ENCODE data around the gene TEX26. TPM values are rescaled to one million over a fixed set of nuclear protein-coding genes. Genes with fewer than 3 reads are reported as not detected.

TEX26 gene
- total and polyA plus RNA-seq, 3 experiments from 2014 or later: not detected

DNA sequence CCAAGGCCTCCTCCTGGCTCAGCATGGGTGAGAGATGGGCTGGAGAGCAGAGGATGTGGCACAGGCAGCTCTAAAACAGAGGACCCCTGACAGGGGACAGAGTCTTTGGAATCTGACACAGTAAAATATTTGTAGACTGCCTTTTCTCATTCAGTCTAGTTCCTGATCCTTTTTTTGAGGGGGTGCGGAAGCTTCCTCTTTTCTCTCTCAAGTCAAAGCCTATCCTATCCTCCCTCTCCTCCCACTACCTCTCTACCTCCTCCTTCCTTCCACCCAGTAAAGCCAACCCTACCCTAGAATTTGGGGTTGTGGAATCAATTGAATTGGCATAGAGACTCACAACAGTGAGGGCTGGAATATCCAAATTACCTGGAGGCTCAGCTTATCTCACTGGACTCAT, 82.0 kb downstream of the TEX26 start:
- no peak overlapping the region for H3K27ac ChIP-seq (ENCODE audit: low read depth, low read length)
- H3K9me3 ChIP-seq (ENCODE audit: low read length): no peaks in the 10 kb centered on the region
- H3K4me1 ChIP-seq (ENCODE audit: insufficient read depth, low read length): no peaks in the 10 kb centered on the region
- no peaks in the 10 kb centered on the region for H3K36me3 ChIP-seq (ENCODE audit: insufficient read depth, low read length)
- Mint-ChIP-seq H3K36me3 (peaks cover 0 to 4% (median 0%) of the 10 kb centered on the region in 3 donors), H3K4me3 (no peak overlapping the region), H3K27ac (no peak overlapping the region), H3K4me1 (no peaks in the 10 kb centered on the region), H3K27me3 (peaks cover 27 to 37% of the 10 kb centered on the region in 2 donors), H3K9me3 (no peaks in the 10 kb centered on the region)
- peaks cover 6% of the 10 kb centered on the region for H3K27me3 ChIP-seq (ENCODE audit: insufficient read depth, low read length, poor library complexity, severe bottlenecking)
- ChIA-PET CTCF (interaction anchor here (1.0 to 2.1 kb wide), 3 partner anchors 11 to 26 kb away, joined by 3 to 5 read pairs (median 3); no protein-coding TSS in a partner anchor), POLR2A (no interaction called here)
- DNase-seq: no peak
- no peak overlapping the region for H3K4me3 ChIP-seq (ENCODE audit: low read length)

DNA sequence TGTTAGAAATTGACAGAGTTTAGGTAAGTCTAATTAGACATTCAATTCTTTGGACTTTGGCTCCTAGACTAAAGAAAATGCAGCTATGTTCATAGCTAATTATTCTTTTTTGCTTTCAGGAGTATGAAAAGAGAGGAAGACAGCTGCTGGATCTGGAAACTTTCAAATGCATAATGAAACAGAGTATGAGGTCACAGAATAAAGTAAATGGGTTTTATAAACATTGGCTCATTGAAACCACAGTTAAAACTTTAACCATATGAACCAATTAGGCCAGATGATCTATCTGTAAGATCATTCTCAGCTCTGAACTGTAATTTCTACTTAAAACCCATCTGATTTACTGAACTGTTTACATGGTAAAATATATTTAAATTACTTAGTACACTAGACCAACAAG, 82.7 kb downstream of the TEX26 start:
- CTCF ChIA-PET: interaction anchor here (1.0 to 2.1 kb wide), 3 partner anchors 10 to 25 kb away, joined by 3 to 5 read pairs (median 3); no protein-coding TSS in a partner anchor
- peaks cover 6% of the 10 kb centered on the region for H3K27me3 ChIP-seq (ENCODE audit: insufficient read depth, low read length, poor library complexity, severe bottlenecking)
- no peaks in the 10 kb centered on the region for H3K36me3 ChIP-seq (ENCODE audit: insufficient read depth, low read length)
- peaks cover 30 to 33% of the 10 kb centered on the region in 2 donors for H3K27me3 Mint-ChIP-seq
- no peak for DNase-seq
- H3K4me3 ChIP-seq (ENCODE audit: low read length): no peak overlapping the region
- POLR2A ChIA-PET: no interaction called here
- no peaks in the 10 kb centered on the region for H3K4me1 Mint-ChIP-seq
- no peaks in the 10 kb centered on the region for H3K9me3 ChIP-seq (ENCODE audit: low read length)
- no peaks in the 10 kb centered on the region for H3K4me1 ChIP-seq (ENCODE audit: insufficient read depth, low read length)
- H3K4me3 Mint-ChIP-seq: no peak overlapping the region
- no peaks in the 10 kb centered on the region for H3K9me3 Mint-ChIP-seq
- H3K27ac ChIP-seq (ENCODE audit: low read depth, low read length): no peak overlapping the region
- H3K36me3 Mint-ChIP-seq: peaks cover 0 to 4% (median 0%) of the 10 kb centered on the region in 3 donors
- H3K27ac Mint-ChIP-seq: no peak overlapping the region

DNA sequence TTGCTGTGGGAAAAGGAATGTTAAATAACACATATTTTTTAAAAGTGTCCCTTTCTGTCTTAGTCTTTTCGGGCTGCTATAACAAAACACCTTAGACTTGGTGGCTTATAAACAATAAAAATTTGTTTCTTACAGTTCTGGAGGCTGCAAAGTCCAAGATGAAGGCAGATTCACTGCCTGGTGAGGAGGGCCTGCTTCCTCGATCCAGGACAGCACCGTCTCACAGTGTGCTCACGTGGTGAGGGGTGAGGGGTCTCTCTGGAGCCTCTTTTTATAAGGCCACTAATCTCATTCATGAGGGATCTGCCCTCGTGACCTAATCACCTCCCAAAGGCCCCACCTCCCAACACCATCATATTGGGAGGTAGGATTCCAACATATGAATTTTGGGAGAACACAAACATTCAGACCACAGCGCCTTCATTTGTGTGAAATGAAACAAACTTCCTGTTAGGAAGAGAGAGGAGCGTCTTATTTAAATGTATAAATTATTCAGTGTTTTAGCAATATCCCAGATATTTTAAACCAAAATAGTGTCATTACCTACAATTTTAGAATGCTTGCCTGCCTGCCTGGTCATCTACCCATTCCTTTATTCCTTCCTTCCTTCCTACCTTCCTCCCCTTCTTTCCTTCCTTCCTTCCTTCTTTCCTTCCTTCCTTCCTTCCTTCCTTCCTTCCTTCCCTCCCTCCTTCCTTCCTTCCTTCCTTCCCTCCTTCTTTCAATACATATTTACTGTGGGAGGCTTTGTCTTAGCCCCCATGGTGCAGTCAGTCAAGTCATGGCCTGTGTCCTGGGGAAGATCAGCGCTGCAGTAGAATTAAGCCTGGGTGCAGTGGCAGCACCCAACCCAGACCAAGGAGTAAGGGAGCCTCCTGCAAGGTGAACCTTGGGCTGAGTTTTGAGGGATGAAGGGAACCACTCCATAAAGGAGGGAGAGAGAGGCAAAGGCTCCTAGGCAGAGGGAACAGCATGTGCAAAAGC, 84.2 kb downstream of the TEX26 start:
- Mint-ChIP-seq H3K4me1 (no peaks in the 10 kb centered on the region), H3K27ac (no peak overlapping the region), H3K9me3 (no peaks in the 10 kb centered on the region), H3K36me3 (peaks cover 0 to 4% (median 0%) of the 10 kb centered on the region in 3 donors), H3K27me3 (peaks cover 30 to 38% of the 10 kb centered on the region in 2 donors), H3K4me3 (no peak overlapping the region)
- CTCF ChIA-PET: interaction anchor here (0.7 kb wide), 1 partner anchor 627 kb away, joined by 3 read pairs; no protein-coding TSS in a partner anchor
- DNase-seq: no peak
- Histone ChIP-seq H3K27ac (ENCODE audit: low read depth, low read length) (no peak overlapping the region), H3K4me1 (ENCODE audit: insufficient read depth, low read length) (no peaks in the 10 kb centered on the region), H3K4me3 (ENCODE audit: low read length) (no peak overlapping the region), H3K27me3 (ENCODE audit: insufficient read depth, low read length, poor library complexity, severe bottlenecking) (peaks cover 6% of the 10 kb centered on the region), H3K36me3 (ENCODE audit: insufficient read depth, low read length) (no peaks in the 10 kb centered on the region), H3K9me3 (ENCODE audit: low read length) (no peaks in the 10 kb centered on the region)
- POLR2A ChIA-PET: no interaction called here

DNA sequence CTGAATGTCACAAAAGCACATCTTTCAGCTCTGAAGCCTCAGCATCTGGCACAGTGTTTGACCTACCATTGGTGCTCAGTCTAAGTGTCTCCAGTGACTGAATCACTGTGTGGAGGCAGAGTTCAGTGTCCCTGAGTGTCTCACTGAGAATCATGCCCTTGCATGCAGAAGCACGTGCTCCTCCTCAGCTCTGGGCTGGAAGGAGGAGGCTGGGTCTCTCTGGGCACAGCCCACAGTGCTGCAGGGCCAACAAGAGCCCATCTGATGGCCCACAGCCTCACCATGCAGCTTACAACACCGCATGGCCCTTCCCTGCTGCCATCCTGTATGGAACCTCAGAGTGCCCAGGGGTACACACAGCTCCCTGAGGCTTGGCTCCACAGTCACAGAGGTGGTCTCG, 86.1 kb downstream of the TEX26 start:
- no peaks in the 10 kb centered on the region for H3K4me1 Mint-ChIP-seq
- H3K27ac Mint-ChIP-seq: no peak overlapping the region
- DNase-seq: no peak
- Histone ChIP-seq H3K27ac (ENCODE audit: low read depth, low read length) (no peak overlapping the region), H3K4me1 (ENCODE audit: insufficient read depth, low read length) (no peaks in the 10 kb centered on the region), H3K36me3 (ENCODE audit: insufficient read depth, low read length) (no peaks in the 10 kb centered on the region), H3K4me3 (ENCODE audit: low read length) (no peak overlapping the region), H3K27me3 (ENCODE audit: insufficient read depth, low read length, poor library complexity, severe bottlenecking) (peaks cover 6% of the 10 kb centered on the region), H3K9me3 (ENCODE audit: low read length) (no peaks in the 10 kb centered on the region)
- CTCF ChIA-PET: no interaction called here
- H3K27me3 Mint-ChIP-seq: peaks cover 25 to 38% of the 10 kb centered on the region in 2 donors
- H3K36me3 Mint-ChIP-seq: peaks cover 0 to 4% (median 0%) of the 10 kb centered on the region in 3 donors
- no peaks in the 10 kb centered on the region for H3K9me3 Mint-ChIP-seq
- no peak overlapping the region for H3K4me3 Mint-ChIP-seq
- POLR2A ChIA-PET: no interaction called here

DNA sequence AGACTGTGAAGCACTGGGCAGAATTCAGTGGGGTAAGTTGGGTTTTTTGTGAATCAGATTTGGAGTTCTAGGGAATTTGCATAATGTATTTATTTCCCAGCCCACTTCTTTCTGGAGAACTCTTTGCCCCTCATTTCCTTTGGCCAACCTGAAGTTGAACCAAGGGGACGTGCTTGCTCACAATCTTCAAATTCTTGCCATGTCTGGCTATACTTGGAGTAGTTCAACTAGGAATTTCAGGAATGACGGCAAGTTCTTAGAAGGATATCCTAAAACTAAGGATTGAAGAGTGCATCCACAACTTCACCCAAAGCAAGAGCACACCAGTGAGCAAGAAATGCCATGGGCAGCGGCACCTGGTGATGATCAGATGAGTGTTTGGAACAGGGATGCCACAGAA, 88.5 kb downstream of the TEX26 start:
- Mint-ChIP-seq H3K9me3 (no peaks in the 10 kb centered on the region), H3K4me3 (no peak overlapping the region), H3K27ac (no peak overlapping the region), H3K27me3 (peaks cover 16 to 29% of the 10 kb centered on the region in 2 donors), H3K4me1 (no peaks in the 10 kb centered on the region), H3K36me3 (peaks cover 0 to 4% (median 0%) of the 10 kb centered on the region in 3 donors)
- Histone ChIP-seq H3K9me3 (ENCODE audit: low read length) (no peaks in the 10 kb centered on the region), H3K4me1 (ENCODE audit: insufficient read depth, low read length) (no peaks in the 10 kb centered on the region), H3K36me3 (ENCODE audit: insufficient read depth, low read length) (no peaks in the 10 kb centered on the region), H3K27ac (ENCODE audit: low read depth, low read length) (no peak overlapping the region), H3K4me3 (ENCODE audit: low read length) (no peak overlapping the region), H3K27me3 (ENCODE audit: insufficient read depth, low read length, poor library complexity, severe bottlenecking) (no peaks in the 10 kb centered on the region)
- DNase-seq: no peak
- CTCF ChIA-PET: no interaction called here
- POLR2A ChIA-PET: no interaction called here

DNA sequence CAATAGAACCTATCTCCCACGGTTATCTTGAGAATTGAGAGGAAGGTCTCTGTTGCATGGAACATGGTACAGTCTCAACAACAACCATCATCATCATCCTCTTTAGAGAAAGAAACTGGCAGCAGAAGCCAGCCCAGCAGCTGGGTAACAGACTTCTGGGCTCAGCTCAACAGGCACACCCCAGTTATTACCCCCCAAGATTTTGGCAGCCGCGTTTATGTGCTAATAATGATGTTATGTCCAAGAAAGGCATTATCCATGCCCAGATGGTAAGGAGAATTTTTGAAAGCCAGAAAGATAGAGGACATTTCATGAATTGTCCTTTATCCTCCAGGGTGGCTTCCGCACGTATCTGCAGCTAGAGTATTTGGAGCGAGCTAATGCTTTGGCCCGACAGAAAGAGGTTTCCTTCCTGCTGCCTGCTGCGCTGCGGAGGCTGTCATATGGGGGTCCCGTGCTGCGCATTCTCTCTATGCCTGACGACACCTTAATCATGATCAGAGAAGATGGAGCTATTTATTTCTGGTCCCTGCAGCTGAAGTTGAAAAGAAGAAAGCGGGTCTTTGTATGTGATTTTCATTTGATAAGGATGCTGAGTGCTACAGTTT, 89.9 kb downstream of the TEX26 start:
- Mint-ChIP-seq H3K36me3 (peaks cover 0 to 4% (median 0%) of the 10 kb centered on the region in 3 donors), H3K27me3 (peaks cover 10 to 26% of the 10 kb centered on the region in 2 donors), H3K27ac (no peak overlapping the region), H3K4me1 (no peaks in the 10 kb centered on the region), H3K9me3 (no peaks in the 10 kb centered on the region), H3K4me3 (no peak overlapping the region)
- ChIA-PET CTCF (no interaction called here), POLR2A (no interaction called here)
- Histone ChIP-seq H3K36me3 (ENCODE audit: insufficient read depth, low read length) (no peaks in the 10 kb centered on the region), H3K27me3 (ENCODE audit: insufficient read depth, low read length, poor library complexity, severe bottlenecking) (no peaks in the 10 kb centered on the region), H3K27ac (ENCODE audit: low read depth, low read length) (no peak overlapping the region), H3K4me3 (ENCODE audit: low read length) (no peak overlapping the region), H3K9me3 (ENCODE audit: low read length) (no peaks in the 10 kb centered on the region), H3K4me1 (ENCODE audit: insufficient read depth, low read length) (no peaks in the 10 kb centered on the region)
- DNase-seq: no peak

DNA sequence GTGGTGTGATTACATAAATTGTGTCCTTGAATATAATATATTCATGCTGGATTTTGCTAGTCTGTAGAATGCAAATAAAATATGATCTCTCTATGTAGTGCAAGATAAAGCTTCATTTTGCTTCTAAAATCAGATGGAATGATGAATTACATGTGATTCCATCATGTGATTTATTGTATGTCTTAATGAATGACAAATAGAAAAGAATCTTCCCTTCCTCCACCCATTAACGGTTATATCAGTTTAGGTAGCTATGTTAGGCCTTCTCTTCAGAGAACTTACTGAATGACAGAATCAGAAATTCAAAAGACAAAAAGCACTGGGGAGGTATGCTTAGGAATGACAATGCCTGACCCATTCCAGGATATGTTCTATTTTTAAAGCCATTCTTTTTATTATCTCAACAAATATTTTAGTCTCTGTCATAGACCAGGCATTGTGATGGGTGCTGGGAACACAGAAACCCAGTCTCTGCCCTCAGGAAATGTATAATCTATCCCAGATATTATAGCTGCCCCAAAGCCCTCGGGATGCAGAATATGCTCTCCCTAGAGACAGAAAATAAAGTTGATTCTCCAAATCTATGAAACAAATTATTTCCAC, 90.6 kb downstream of the TEX26 start:
- Histone ChIP-seq H3K36me3 (ENCODE audit: insufficient read depth, low read length) (no peaks in the 10 kb centered on the region), H3K27me3 (ENCODE audit: insufficient read depth, low read length, poor library complexity, severe bottlenecking) (no peaks in the 10 kb centered on the region), H3K27ac (ENCODE audit: low read depth, low read length) (no peak overlapping the region), H3K4me3 (ENCODE audit: low read length) (no peak overlapping the region), H3K9me3 (ENCODE audit: low read length) (no peaks in the 10 kb centered on the region), H3K4me1 (ENCODE audit: insufficient read depth, low read length) (no peaks in the 10 kb centered on the region)
- ChIA-PET CTCF (interaction anchor here (3.4 kb wide), 1 partner anchor 22 kb away, joined by 11 read pairs; no protein-coding TSS in a partner anchor), POLR2A (no interaction called here)
- Mint-ChIP-seq H3K27ac (no peak overlapping the region), H3K4me3 (no peak overlapping the region), H3K4me1 (no peaks in the 10 kb centered on the region), H3K36me3 (peaks cover 0 to 1% (median 0%) of the 10 kb centered on the region in 3 donors), H3K27me3 (peaks cover 5 to 29% of the 10 kb centered on the region in 2 donors), H3K9me3 (no peaks in the 10 kb centered on the region)
- no peak for DNase-seq
